PC-3 (cell line): ENCODE measurements around the gene MRPL9.

ENCODE experiments used
- CTCF ChIP-seq: fragments of 300-600 bp; sonication (generic); conservative IDR thresholded peaks from 2 replicates; pipeline ENCODE4 v1.5.1; 2017; ENCODE audit warnings: antibody characterized with exemption, low read depth, mild to moderate bottlenecking, low read length
- EZH2 ChIP-seq: fragments of 300-600 bp; sonication (generic); IDR thresholded peaks from one replicate; pipeline ENCODE4 v1.6.1; 2017; ENCODE audit warnings: antibody characterized with exemption, mild to moderate bottlenecking, low read length; ENCODE audit not compliant: unreplicated experiment
- EZH2phosphoT487 ChIP-seq: fragments of 300-600 bp; sonication (generic); IDR thresholded peaks from 2 replicates; pipeline ENCODE4 v1.6.1; 2018; ENCODE audit warnings: mild to moderate bottlenecking, antibody characterized with exemption, low read length, borderline replicate concordance

DNA sequence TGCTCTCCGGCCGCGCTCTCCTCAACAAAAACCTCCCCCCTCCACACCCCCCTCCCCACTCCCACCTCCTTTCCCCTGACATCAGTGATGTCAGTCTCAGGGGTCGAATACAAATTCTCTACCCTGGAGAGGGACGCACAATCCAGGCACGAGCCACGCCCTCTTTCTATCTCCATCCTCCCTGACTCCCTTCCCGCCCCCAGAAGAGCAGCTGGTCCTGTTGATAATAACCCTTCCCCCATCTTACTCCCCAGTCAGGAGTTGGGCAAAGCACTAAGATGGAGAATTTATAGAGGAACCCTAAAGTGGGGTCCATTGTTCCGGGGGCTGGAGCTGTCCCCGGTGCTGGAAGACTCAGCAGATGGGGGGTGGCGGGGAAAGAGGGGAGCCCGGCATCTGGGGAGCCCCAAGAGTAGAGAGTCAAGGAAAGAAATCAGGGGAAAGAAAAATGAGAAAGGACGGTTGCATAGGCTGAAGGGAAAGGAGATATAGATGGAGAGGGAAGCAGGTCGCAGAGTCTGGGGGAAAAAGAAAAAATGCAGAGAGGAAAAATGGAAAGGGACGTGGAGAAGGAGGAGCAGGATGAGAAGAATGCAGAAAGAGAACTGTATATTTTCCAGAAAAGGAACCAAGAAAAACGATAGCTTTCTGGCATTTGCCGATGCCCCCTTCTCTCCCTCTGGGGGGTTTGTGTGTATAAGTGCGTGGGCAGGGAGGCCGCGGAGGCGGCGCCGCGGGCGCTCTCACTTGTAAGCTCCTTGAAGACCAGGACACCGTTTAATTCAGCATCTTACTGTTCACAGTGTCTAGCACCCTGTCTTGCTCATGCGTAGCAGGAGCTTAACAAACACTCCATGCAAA, 46.3 kb downstream of the MRPL9 start, which contains the start of gene CELF3:
- no peak for TF ChIP-seq CTCF
- no peak for TF ChIP-seq EZH2
- no peak for TF ChIP-seq EZH2phosphoT487
